GM12878 (cell line): ENCODE results near the gene TMPRSS7. TPM values are rescaled to one million over a fixed set of nuclear protein-coding genes. Genes with fewer than 3 reads are reported as not detected.

ENCODE experiments used
- ATAC-seq: fragments of 200-7000 bp; cut with Tn5 transposase; 3 replicates; pipeline ENCODE4 v1.9.1; 2020; ENCODE audit warnings: mild to moderate bottlenecking, moderate library complexity
- BruUV-seq: library from RNA; stranded (reverse); fragments of 400-500 nt; replicated peaks from 2 replicates; lab custom pipeline; 2021; lab: Mats Ljungman, UMichigan
- CTCF ChIA-PET: fragments of 300-600 bp; sonication (Branson Sonifier 250); formaldehyde crosslinking; extraction: SDS; loops from one replicate; lab custom pipeline; 2021; ENCODE audit warnings: inconsistent platforms; lab: Yijun Ruan, JAX
- POLR2A ChIA-PET: fragments of 350-600 bp; formaldehyde crosslinking; extraction: SDS; loops from one replicate; lab custom pipeline; 2021; ENCODE audit warnings: inconsistent platforms; lab: Charles Lee
- RAD21 ChIA-PET: fragments of 300-600 bp; sonication (Branson Sonifier 250); formaldehyde crosslinking; loops from one replicate; lab custom pipeline; 2023; ENCODE audit warnings: antibody characterized with exemption; ENCODE audit not compliant: unreplicated experiment; lab: Charles Lee
- SMC1A ChIA-PET: fragments of 300-600 bp; sonication (Branson Sonifier 250); formaldehyde crosslinking; loops from one replicate; lab custom pipeline; 2023; ENCODE audit not compliant: unreplicated experiment, uncharacterized antibody; lab: Charles Lee
- DNase-seq: peaks from one replicate; pipeline ENCODE4 v3.0.0-alpha.2; 2011; ENCODE audit warnings: low read depth, low spot score
- FAIRE-seq: peaks from 3 replicates; lab custom pipeline; 2011; peaks lifted over from hg19 to GRCh38; lab: Jason Lieb, UNC
- H2AFZ ChIP-seq: 2 replicates; pipeline ENCODE4 v1.6.0; 2011; ENCODE audit warnings: low read depth, low read length, control low read depth; ENCODE audit not compliant: control insufficient read depth
- H3K27ac ChIP-seq: 2 replicates; pipeline ENCODE4 v1.5.1; 2011; ENCODE audit warnings: control low read depth; ENCODE audit not compliant: control insufficient read depth, insufficient read depth
- H3K27me3 ChIP-seq, 2 experiments: replicated peaks in 1 of 2; 2 replicates each; pipeline versions ENCODE4 v1.6.0 to v1.6.1; 2011; ENCODE audit warnings: low read length in 1 of 2; ENCODE audit not compliant: control insufficient read depth in 2 of 2, insufficient read depth in 2 of 2
- H3K36me3 ChIP-seq, 2 experiments: 2 replicates each; pipeline ENCODE4 v1.5.1; 2011; ENCODE audit warnings: low read length in 1 of 2; ENCODE audit not compliant: control insufficient read depth in 2 of 2, insufficient read depth in 2 of 2
- H3K4me1 ChIP-seq: 2 replicates; pipeline ENCODE4 v1.6.1; 2011; ENCODE audit warnings: mild to moderate bottlenecking, low read length, moderate library complexity, mixed read lengths; ENCODE audit not compliant: control insufficient read depth, insufficient read depth
- H3K4me2 ChIP-seq: 2 replicates; pipeline ENCODE4 v1.6.0; 2011; ENCODE audit warnings: control low read depth; ENCODE audit not compliant: control insufficient read depth, insufficient read depth
- H3K4me3 ChIP-seq: fragments of 200-600 bp; sonication (generic); 2 replicates; pipeline ENCODE4 v1.5.1; 2016
- H3K79me2 ChIP-seq: 2 replicates; pipeline ENCODE4 v1.6.0; 2011; ENCODE audit warnings: low read length; ENCODE audit not compliant: control insufficient read depth, insufficient read depth
- H3K9ac ChIP-seq: 2 replicates; pipeline ENCODE4 v1.8.0; 2011; ENCODE audit warnings: low read length, control low read depth, mixed read lengths; ENCODE audit not compliant: control insufficient read depth, insufficient read depth
- H3K9me3 ChIP-seq: replicated peaks from 3 replicates; pipeline ENCODE4 v1.5.1; 2011; ENCODE audit warnings: mild to moderate bottlenecking, low read length; ENCODE audit not compliant: control insufficient read depth, insufficient read depth
- H4K20me1 ChIP-seq: 2 replicates; pipeline ENCODE4 v1.6.0; 2011; ENCODE audit not compliant: control insufficient read depth, insufficient read depth
- BACH1 ChIP-seq: fragments of 450-650 bp; IDR thresholded peaks from 2 replicates; pipeline ENCODE4 v1.6.1; 2017; ENCODE audit warnings: mild to moderate bottlenecking, borderline replicate concordance
- CHD2 ChIP-seq: IDR thresholded peaks from 2 replicates; pipeline ENCODE4 v1.6.1; 2011; ENCODE audit warnings: low read depth, low read length, improper control_type of control experiment, borderline replicate concordance
- CTCF ChIP-seq, 3 experiments: IDR thresholded peaks in 2 of 3; conservative IDR thresholded peaks in 1 of 3; 2 replicates each; pipeline ENCODE4 v1.5.1; 2011; ENCODE audit warnings: low read depth in 3 of 3, low read length in 3 of 3, mild to moderate bottlenecking in 3 of 3, control low read depth in 2 of 3, moderate library complexity in 2 of 3, inconsistent platforms in 1 of 3, mixed read lengths in 1 of 3; ENCODE audit not compliant: control insufficient read depth in 2 of 3, insufficient read depth in 1 of 3; ENCODE audit errors: extremely low read depth in 1 of 3
- FOXM1 ChIP-seq: IDR thresholded peaks from 2 replicates; pipeline ENCODE4 v1.6.1; 2012; ENCODE audit warnings: low read depth, mild to moderate bottlenecking, inconsistent platforms, low read length, moderate library complexity
- GATAD2B ChIP-seq: fragments of 450-650 bp; conservative IDR thresholded peaks from 2 replicates; pipeline ENCODE4 v1.6.1; 2017; ENCODE audit warnings: low read depth, mild to moderate bottlenecking, moderate library complexity
- IKZF1 ChIP-seq: fragments of 450-650 bp; conservative IDR thresholded peaks from 2 replicates; pipeline ENCODE4 v1.6.1; 2017; ENCODE audit warnings: antibody characterized with exemption, mild to moderate bottlenecking
- KDM1A ChIP-seq: fragments of 200-600 bp; sonication (generic); IDR thresholded peaks from 2 replicates; pipeline ENCODE4 v1.6.1; 2016; ENCODE audit warnings: borderline replicate concordance
- MAX ChIP-seq: IDR thresholded peaks from 2 replicates; pipeline ENCODE4 v1.6.1; 2012; ENCODE audit warnings: low read depth, low read length, improper control_type of control experiment
- MEF2A ChIP-seq: IDR thresholded peaks from 2 replicates; pipeline ENCODE4 v1.6.1; 2011; ENCODE audit warnings: low read depth, mild to moderate bottlenecking, low read length, moderate library complexity; ENCODE audit not compliant: insufficient read depth
- MXI1 ChIP-seq: fragments of 150-350 bp; IDR thresholded peaks from 2 replicates; pipeline ENCODE4 v1.6.1; 2011; ENCODE audit warnings: low read depth, mild to moderate bottlenecking, inconsistent platforms, low read length, improper control_type of control experiment
- RB1 ChIP-seq: fragments of 450-650 bp; formaldehyde crosslinking; IDR thresholded peaks from 2 replicates; pipeline ENCODE4 v1.6.1; 2017; ENCODE audit warnings: mild to moderate bottlenecking, borderline replicate concordance
- SIX5 ChIP-seq: IDR thresholded peaks from 2 replicates; pipeline ENCODE4 v1.6.1; 2011; ENCODE audit warnings: mild to moderate bottlenecking, low read depth, low read length, moderate library complexity; ENCODE audit not compliant: severe bottlenecking
- SPI1 ChIP-seq: IDR thresholded peaks from 2 replicates; pipeline ENCODE4 v1.6.1; 2011; ENCODE audit warnings: low read depth, mild to moderate bottlenecking, low read length, moderate library complexity, borderline replicate concordance; ENCODE audit not compliant: insufficient read depth
- STAT1 ChIP-seq: fragments of 450-650 bp; conservative IDR thresholded peaks from 2 replicates; pipeline ENCODE4 v1.6.1; 2014; ENCODE audit warnings: antibody characterized with exemption, mild to moderate bottlenecking
- TCF7 ChIP-seq: IDR thresholded peaks from 2 replicates; pipeline ENCODE4 v1.6.1; 2014; ENCODE audit warnings: antibody characterized with exemption, borderline replicate concordance
- ZNF274 ChIP-seq: IDR thresholded peaks from one replicate; pipeline ENCODE4 v1.8.0; 2011; ENCODE audit not compliant: insufficient read length, insufficient read depth
- ZNF687 ChIP-seq: fragments of 450-650 bp; IDR thresholded peaks from 2 replicates; pipeline ENCODE4 v1.6.1; 2017; ENCODE audit warnings: mild to moderate bottlenecking, moderate library complexity
- ZSCAN29 ChIP-seq: fragments of 450-650 bp; IDR thresholded peaks from 2 replicates; pipeline ENCODE4 v1.6.1; 2017; ENCODE audit warnings: mild to moderate bottlenecking, moderate library complexity
- WGBS: methylation state at CpG from one replicate; pipeline ENCODE4 v1.1.6; 2016; ENCODE audit warnings: low lambda C conversion rate; ENCODE audit not compliant: insufficient replicate concordance, insufficient coverage; ENCODE audit errors: missing lambda C conversion rate; 5-methylcytosine and 5-hydroxymethylcytosine counted together
- in situ Hi-C: fragments of 300-500 bp; cut with MboI; formaldehyde crosslinking; loops from 9 replicates; pipeline ENCODE4 v1.14.3; 2018; ENCODE audit warnings: mixed read lengths
- intact Hi-C: fragments of 100-400 bp; cut with micrococcal nuclease; formaldehyde crosslinking; loops from one replicate; pipeline ENCODE4 v1.14.2; 2022; ENCODE audit not compliant: unreplicated experiment
- polyA plus RNA-seq, 11 experiments: library from polyadenylated mRNA; depleted of rRNA in 4 of 11; unstranded in 6 of 11; stranded (reverse) in 5 of 11; fragments of >200 nt; fragmentation: Nextera tagmentation in 4 of 11; fragmentation: Illumina TruSeq in 1 of 11; extraction: Ambion mirVana in 4 of 11; extraction: Trizol in 1 of 11; gene quantifications; 1 replicate in 1 of 11; 2 replicates in 10 of 11; pipeline versions ENCODE4 v1.2.1 to v1.2.3, GENCODE V29; 2011 to 2016; ENCODE audit warnings: inconsistent platforms in 2 of 11, missing spikeins in 2 of 11, low read depth in 1 of 11
- total RNA-seq, 4 experiments: library from RNA; depleted of rRNA in 3 of 4; stranded (reverse); fragments of >200 nt in 3 of 4; fragmentation: Illumina TruSeq in 1 of 4; extraction: Trizol in 1 of 4; gene quantifications; 2 replicates each; pipeline versions ENCODE4 v1.2.1 to v1.2.3, GENCODE V29; 2013 to 2021

The TMPRSS7 gene
- total and polyA plus RNA-seq, 10 of the 15 experiments (the other 5 are each of a cell fraction or from before 2014, with no cell fraction given) = 0.03 TPM; not detected in 9

GRCh38 chr3:112086076-112086854, 51.7 kb downstream of the TMPRSS7 start, which contains the start of gene C3orf52:
TSS of gene C3orf52 (plus strand) at chr3:112086389. CDS start at chr3:112086408, 19 bp downstream.
- peaks cover 7 to 13% of the 10 kb centered on the region in 2 experiments for H3K27me3 ChIP-seq
- ChIA-PET RAD21 (no interaction called here), CTCF (no interaction called here), POLR2A (no interaction called here), SMC1A (no interaction called here)
- no peaks in the 10 kb centered on the region for H3K79me2 ChIP-seq
- peak within 1 kb of the TSS; percentile 76 for H3K4me3 ChIP-seq
- H3K9ac ChIP-seq = peak within 1 kb of the TSS; percentile 35; the same call in 1 of the 2 replicates
- H3K27ac ChIP-seq = no peak within 1 kb of the TSS
- no peaks in the 10 kb centered on the region for H4K20me1 ChIP-seq
- peaks cover 4% of the 10 kb centered on the region for H3K4me1 ChIP-seq
- DNase-seq = no peak
- FAIRE-seq = no peak
- no peaks in the 10 kb centered on the region for H3K9me3 ChIP-seq
- peak within 1 kb of the TSS; percentile 78 for H2AFZ ChIP-seq
- ATAC-seq = peak; percentile 93
- in situ Hi-C loops = no loop called here
- H3K36me3 ChIP-seq = no peaks in the 10 kb centered on the region
- intact Hi-C loops = no loop called here
- peak within 1 kb of the TSS; percentile 100 for H3K4me2 ChIP-seq
- 4% methylated on average over 67 of the region's 67 CpGs for WGBS
- BruUV-seq = no TSS peak
- TF ChIP-seq RB1 (0 out of 2 replicates have a peak, but pooled peaks have one; percentile 41), IKZF1 (peak; percentile 45; the same call in 1 of the 2 replicates), SIX5 (no peak), MEF2A (no peak), ZSCAN29 (no peak), ZNF274 (no peak), BACH1 (no peak), ZNF687 (no peak), KDM1A (no peak), GATAD2B (0 out of 2 replicates have a peak, but pooled peaks have one; percentile 28), SPI1 (no peak), CHD2 (0 out of 2 replicates have a peak, but pooled peaks have one; percentile 25), MXI1 (no peak), TCF7 (no peak), FOXM1 (no peak), STAT1 (no peak), MAX (0 out of 2 replicates have a peak, but pooled peaks have one; percentile 33), CTCF (IDR thresholded peaks at IDR 0.05 in 2 of 3, conservative IDR thresholded peaks at IDR 0.05 in 1 of 3; ENCODE audit: control insufficient read depth in 2 of 3, extremely low read depth in 1 of 3, insufficient read depth in 1 of 3, low read depth in 3 of 3, low read length in 3 of 3) (0 out of 6 replicates have a peak, but pooled peaks of 1 of the 3 experiments have one; percentile 22)
